Nephron progenitor cell (in vitro differentiated cells): ENCODE results near the gene DAB1.

Experiments
- DNase-seq: peaks from one replicate; pipeline ENCODE4 v3.0.0; 2021
- H3K27ac Mint-ChIP-seq: 2 replicates; pipeline ENCODE4 v1.8.0; 2021; ENCODE audit warnings: mild to moderate bottlenecking, moderate library complexity, mixed read lengths
- H3K27me3 Mint-ChIP-seq: 2 replicates; pipeline ENCODE4 v1.8.0; 2021; ENCODE audit warnings: mild to moderate bottlenecking, low read depth, mixed read lengths; ENCODE audit not compliant: poor library complexity
- H3K36me3 Mint-ChIP-seq: 2 replicates; pipeline ENCODE4 v1.8.0; 2021; ENCODE audit warnings: low read depth, mixed read lengths
- H3K4me1 Mint-ChIP-seq: 2 replicates; pipeline ENCODE4 v1.8.0; 2021; ENCODE audit warnings: mixed read lengths
- H3K4me3 Mint-ChIP-seq: 2 replicates; pipeline ENCODE4 v1.8.0; 2021; ENCODE audit warnings: mild to moderate bottlenecking, moderate library complexity, mixed read lengths
- H3K9me3 Mint-ChIP-seq: 2 replicates; pipeline ENCODE4 v1.8.0; 2021; ENCODE audit warnings: mild to moderate bottlenecking, moderate library complexity, mixed read lengths
- TF ChIP-seq, protein P1 (sequence below): fragments of 200-600 bp; sonication (generic); IDR thresholded peaks from 2 replicates; pipeline ENCODE4 v1.5.0; 2021; ENCODE audit warnings: antibody characterized with exemption

The DAB1 gene

DNA sequence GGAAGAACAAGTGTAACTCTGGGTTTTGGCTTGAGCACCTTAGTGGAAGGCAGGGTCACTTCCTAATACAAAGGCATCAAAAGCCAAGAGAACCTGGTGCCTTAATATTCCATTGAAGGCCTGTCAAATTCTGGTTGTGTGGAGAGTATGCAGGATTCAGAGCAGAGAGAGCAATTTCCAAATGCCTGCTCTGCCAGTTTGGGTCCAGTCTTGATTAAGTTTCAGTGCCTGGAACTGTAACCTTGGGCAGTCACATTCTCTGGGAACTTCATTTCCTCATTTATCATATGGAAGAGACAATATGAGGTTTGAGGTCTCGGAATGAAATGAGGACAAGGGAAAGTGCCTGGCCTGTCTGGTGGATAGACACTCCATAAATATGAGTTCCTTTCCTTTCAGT, 260.1 kb downstream of the DAB1 start:
- no peaks in the 10 kb centered on the region for H3K36me3 Mint-ChIP-seq
- peaks cover 12% of the 10 kb centered on the region for H3K4me1 Mint-ChIP-seq
- no peak overlapping the region for H3K27ac Mint-ChIP-seq
- no peak overlapping the region for H3K4me3 Mint-ChIP-seq
- TF ChIP-seq, protein P1, sequence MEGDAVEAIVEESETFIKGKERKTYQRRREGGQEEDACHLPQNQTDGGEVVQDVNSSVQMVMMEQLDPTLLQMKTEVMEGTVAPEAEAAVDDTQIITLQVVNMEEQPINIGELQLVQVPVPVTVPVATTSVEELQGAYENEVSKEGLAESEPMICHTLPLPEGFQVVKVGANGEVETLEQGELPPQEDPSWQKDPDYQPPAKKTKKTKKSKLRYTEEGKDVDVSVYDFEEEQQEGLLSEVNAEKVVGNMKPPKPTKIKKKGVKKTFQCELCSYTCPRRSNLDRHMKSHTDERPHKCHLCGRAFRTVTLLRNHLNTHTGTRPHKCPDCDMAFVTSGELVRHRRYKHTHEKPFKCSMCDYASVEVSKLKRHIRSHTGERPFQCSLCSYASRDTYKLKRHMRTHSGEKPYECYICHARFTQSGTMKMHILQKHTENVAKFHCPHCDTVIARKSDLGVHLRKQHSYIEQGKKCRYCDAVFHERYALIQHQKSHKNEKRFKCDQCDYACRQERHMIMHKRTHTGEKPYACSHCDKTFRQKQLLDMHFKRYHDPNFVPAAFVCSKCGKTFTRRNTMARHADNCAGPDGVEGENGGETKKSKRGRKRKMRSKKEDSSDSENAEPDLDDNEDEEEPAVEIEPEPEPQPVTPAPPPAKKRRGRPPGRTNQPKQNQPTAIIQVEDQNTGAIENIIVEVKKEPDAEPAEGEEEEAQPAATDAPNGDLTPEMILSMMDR: no peak
- DNase-seq: no peak
- H3K9me3 Mint-ChIP-seq: no peaks in the 10 kb centered on the region
- peaks cover 11% of the 10 kb centered on the region for H3K27me3 Mint-ChIP-seq

DNA sequence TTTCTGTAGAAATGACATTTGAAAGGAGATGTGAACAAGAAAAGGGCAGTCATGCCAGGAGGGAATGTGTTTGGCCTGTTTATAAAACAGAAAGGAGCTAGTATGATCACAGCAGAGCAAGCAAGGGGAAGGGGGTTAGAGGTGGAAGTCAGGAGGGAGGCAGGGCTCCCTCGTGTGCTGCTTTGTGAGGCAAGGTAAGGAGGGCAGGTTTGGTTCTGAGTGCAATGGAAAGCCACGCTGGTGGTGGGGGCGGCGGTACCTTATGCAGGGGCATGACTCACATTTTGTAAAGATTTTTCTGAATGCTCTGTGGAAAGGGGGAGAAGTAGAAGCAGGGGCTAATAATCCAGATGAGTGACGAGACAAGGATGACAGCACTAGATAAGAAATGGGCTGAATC, 260.5 kb downstream of the DAB1 start:
- Mint-ChIP-seq H3K27ac (no peak overlapping the region), H3K9me3 (no peaks in the 10 kb centered on the region), H3K4me3 (no peak overlapping the region), H3K36me3 (no peaks in the 10 kb centered on the region), H3K27me3 (peaks cover 11% of the 10 kb centered on the region), H3K4me1 (peaks cover 15% of the 10 kb centered on the region)
- no peak for DNase-seq
- TF ChIP-seq, protein P1: no peak

DNA sequence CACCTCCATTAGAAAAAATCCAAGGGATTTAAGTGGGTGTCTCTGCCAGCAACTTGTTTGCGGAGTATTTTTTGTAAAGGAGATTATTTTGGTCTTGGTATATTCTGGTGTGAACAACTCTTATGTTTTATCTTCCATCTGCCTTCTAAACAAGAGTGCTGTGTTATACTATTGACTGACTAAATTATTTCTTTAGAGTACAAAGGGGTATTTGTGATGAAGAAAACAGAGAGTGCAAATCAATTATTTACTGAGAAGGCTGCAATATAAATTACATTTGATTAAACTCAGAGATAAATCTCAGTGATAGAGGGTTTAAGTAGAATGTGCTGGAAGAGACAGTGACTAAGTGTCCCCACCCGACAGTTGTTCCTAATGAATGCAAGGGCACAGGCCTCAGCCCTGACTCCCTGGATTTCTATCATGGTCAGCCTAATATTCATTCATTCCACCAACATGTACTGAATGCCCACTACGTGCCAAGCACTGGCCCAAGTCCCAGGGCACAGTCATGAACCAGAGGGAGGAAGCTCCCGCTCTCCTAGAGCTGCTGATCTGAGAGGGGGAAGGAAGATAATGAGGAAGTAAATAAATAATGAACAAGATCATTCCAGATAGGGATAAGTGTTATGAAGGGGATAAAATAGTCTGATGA, 261.1 kb downstream of the DAB1 start:
- H3K27ac Mint-ChIP-seq: no peak overlapping the region
- no peaks in the 10 kb centered on the region for H3K36me3 Mint-ChIP-seq
- H3K4me3 Mint-ChIP-seq: no peak overlapping the region
- TF ChIP-seq, protein P1: no peak
- peaks cover 21% of the 10 kb centered on the region for H3K4me1 Mint-ChIP-seq
- peaks cover 11% of the 10 kb centered on the region for H3K27me3 Mint-ChIP-seq
- no peaks in the 10 kb centered on the region for H3K9me3 Mint-ChIP-seq
- no peak for DNase-seq

DNA sequence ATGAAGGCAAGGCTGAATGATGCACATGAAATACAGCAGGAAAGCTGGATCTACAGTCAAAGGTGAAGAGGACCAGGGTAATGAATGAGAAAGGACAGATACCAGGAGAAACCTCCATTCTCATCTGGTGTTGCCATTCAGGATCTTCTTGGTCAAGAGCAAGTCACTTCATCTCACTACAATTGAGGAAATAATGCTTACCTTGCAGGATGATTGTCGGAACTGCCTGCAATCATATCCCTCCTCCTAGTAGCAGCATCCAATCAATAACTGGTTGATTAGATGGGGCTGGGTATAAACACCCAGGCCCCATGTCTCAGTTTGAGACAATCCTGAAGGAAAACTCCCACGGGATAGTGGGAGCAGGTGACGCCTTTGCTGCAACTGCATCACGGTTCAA, 263.3 kb downstream of the DAB1 start:
- Mint-ChIP-seq H3K27ac (no peak overlapping the region), H3K4me3 (no peak overlapping the region), H3K4me1 (peaks cover 39% of the 10 kb centered on the region), H3K27me3 (peaks cover 11% of the 10 kb centered on the region), H3K9me3 (peaks cover 7% of the 10 kb centered on the region), H3K36me3 (no peaks in the 10 kb centered on the region)
- DNase-seq: no peak
- TF ChIP-seq, protein P1: no peak

DNA sequence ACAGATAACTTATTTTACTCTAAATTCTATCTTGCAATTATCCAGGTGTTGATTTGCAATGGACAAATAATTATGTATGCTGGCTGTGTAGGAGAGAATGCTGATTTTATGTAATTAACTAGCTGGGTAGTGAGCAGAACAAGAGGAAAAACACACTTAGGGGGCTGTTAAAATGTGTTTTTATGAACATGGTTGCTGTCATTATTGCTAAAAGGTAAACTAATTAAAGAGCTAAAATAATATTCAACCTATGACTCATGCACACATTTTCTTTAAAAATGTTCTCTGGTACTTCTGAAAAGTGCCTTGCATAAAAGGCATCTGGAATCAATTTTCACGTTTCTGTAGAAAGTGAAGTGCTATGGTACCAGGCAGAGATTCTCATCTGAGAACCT, 265.3 kb downstream of the DAB1 start:
- no peaks in the 10 kb centered on the region for H3K36me3 Mint-ChIP-seq
- peaks cover 39% of the 10 kb centered on the region for H3K4me1 Mint-ChIP-seq

More for the DNA sequence above, 265.3 kb downstream of the DAB1 start:
- Mint-ChIP-seq H3K4me3 (no peak overlapping the region), H3K27me3 (peaks cover 11% of the 10 kb centered on the region), H3K27ac (no peak overlapping the region), H3K9me3 (peaks cover 22% of the 10 kb centered on the region)
- TF ChIP-seq, protein P1: no peak
- DNase-seq: no peak
